GM10248 (cell line): ENCODE results near the gene CATSPER4.

Source experiments
- CTCF ChIA-PET: fragments of 300-600 bp; sonication (Branson Sonifier 250); formaldehyde crosslinking; extraction: SDS; loops from one replicate; lab custom pipeline; 2021; ENCODE audit warnings: antibody characterized with exemption; lab: Yijun Ruan, JAX
- POLR2A ChIA-PET: fragments of 350-650 bp; sonication (Branson Sonifier 250); formaldehyde crosslinking; extraction: SDS; loops from one replicate; lab custom pipeline; 2020; ENCODE audit warnings: antibody characterized with exemption; lab: Yijun Ruan, JAX
- DNase-seq: peaks from one replicate; pipeline ENCODE4 v3.0.0; 2012; ENCODE audit errors: extremely low spot score
- TF ChIP-seq, protein P1 (sequence below): IDR thresholded peaks from 2 replicates; pipeline ENCODE4 v1.5.1; 2012; ENCODE audit warnings: mild to moderate bottlenecking, low read depth; ENCODE audit errors: extremely low read depth, missing control alignments, control extremely low read depth

Gene CATSPER4

DNA sequence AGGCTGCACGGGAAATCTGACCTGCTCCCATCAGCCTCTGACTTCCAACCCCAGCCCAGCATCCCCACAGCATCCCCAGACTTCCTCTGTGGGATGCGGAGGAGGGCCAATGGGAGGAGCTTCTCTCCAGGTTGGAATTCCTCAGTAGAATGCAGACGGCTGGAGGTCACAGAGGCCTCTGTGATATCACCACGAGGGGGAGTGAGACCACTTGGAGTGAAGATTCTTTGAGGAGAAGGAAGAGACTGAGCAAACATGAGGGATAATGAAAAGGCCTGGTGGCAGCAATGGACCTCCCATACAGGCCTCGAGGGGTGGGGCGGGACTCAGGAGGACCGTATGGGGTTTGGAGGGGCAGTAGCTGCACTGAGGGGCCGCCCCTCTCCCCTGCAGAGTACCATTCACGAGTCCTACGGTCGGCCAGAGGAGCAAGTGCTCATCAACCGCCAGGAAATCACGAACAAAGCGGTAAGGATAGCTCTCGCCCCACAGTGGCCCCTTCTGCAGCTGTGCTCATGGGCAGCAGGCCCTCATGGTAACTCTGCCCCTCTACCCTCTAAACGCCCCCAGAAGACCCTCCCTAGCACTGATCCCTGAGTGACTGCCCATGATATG lies at the start of gene CATSPER4:
CATSPER4 (plus strand) TSS at position 230 of the 615 bp plus-strand sequence; CDS start at position 256, 26 bp downstream.
- ChIA-PET POLR2A (no interaction called here), CTCF (interaction anchor here (1.0 to 2.7 kb wide), 5 partner anchors 10 to 44 kb away, joined by 3 to 8 read pairs (median 6); partner anchors contain the start of gene CEP85)
- peak; percentile 29 for DNase-seq
- TF ChIP-seq, protein P1, sequence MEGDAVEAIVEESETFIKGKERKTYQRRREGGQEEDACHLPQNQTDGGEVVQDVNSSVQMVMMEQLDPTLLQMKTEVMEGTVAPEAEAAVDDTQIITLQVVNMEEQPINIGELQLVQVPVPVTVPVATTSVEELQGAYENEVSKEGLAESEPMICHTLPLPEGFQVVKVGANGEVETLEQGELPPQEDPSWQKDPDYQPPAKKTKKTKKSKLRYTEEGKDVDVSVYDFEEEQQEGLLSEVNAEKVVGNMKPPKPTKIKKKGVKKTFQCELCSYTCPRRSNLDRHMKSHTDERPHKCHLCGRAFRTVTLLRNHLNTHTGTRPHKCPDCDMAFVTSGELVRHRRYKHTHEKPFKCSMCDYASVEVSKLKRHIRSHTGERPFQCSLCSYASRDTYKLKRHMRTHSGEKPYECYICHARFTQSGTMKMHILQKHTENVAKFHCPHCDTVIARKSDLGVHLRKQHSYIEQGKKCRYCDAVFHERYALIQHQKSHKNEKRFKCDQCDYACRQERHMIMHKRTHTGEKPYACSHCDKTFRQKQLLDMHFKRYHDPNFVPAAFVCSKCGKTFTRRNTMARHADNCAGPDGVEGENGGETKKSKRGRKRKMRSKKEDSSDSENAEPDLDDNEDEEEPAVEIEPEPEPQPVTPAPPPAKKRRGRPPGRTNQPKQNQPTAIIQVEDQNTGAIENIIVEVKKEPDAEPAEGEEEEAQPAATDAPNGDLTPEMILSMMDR = peak; percentile 18

DNA sequence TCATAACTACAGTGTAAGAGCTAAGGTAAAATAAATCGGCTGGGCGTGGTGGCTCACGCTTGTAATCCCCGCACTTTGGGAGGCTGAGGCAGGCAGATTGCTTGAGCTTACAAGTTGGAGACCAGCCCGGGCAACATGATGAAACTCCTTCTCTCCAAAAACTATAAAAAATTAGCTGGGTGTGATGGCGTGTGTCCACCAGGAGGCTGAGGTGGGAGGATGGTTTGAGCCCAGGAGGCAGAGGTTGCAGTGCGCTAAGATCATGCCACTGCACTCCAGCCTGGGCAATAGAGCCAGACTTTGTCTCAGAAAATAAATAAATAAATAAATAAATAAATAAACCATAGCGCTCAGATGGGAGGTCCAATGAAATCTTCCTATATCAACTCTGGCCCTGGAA lies 48.2 kb upstream of the CATSPER4 start:
- ChIA-PET POLR2A (no interaction called here), CTCF (interaction anchor here (0.7 to 8.5 kb wide), 6 partner anchors 13 to 107 kb away, joined by 3 to 151 read pairs (median 49); partner anchors contain the start of genes PDIK1L and ZNF593)
- TF ChIP-seq, protein P1 = no peak
- DNase-seq = no peak

DNA sequence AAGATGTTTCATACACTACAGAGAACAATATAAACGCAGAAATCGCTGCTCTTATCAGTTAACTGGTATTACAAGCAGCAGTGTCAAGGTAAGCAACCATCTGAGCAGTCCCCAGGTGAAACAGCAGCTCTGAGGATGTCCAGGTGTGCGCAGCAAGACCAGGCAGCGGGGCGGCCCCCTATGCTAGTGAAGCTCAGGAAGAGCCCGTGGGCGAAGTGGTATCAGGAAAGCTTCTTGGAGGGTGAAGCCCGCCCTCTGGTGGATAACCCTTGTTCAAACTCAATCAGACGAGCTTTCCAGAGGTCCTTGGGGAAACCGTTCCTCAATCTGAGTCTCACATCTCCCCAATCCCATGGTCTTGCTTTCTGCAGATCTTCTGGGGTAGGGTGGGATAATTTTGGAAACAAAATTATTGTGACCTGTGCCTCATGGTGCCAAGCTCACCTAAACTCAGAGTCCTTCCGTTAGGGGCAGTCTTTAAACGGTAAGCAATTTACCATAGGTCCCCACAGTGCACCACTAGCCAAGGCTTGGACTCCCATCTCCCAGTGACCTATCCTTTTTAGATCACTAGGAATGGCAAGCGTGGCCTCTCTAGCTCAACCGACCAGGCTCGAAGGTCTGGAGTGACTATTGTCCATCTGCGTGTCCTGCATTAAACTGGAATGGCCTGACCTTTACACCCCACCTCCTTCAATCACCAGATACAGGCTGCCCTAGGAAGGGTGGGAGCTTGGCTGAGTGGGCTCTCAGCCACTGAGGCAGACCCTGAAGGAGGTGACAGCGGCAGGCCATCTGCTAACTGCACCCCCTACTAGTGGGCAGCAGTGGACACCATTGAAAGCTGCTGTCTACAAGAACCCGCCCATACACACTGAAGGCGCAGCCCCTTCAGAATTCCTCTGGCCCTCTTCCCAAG lies 45.1 kb upstream of the CATSPER4 start:
- POLR2A ChIA-PET = interaction anchor here (0.5 kb wide), 1 partner anchor 37 kb away, joined by 4 read pairs; no protein-coding TSS in a partner anchor
- TF ChIP-seq, protein P1 = peak; percentile 74
- DNase-seq = peak; percentile 81
- CTCF ChIA-PET = interaction anchor here (0.7 to 8.5 kb wide), 46 partner anchors 11 to 287 kb away, joined by 3 to 151 read pairs (median 4); partner anchors contain the start of genes C1orf232, CEP85, CNKSR1 and DHDDS

DNA sequence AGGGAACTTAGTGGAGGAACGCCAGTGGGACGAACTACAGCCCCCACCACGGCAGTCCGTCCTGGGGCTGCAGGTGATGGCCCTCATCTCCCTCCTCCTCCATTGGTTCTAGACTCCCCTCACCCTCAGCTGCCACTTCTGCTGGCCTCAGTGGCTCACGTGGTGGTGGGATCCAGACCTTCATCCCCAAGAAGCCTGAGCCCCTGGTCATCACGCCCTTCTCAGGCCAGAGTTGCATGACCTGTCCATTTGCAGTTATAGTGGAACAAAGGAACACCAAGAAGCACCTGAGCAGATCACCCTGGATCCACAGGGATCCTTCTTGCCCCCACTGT lies 44.5 kb upstream of the CATSPER4 start:
- ChIA-PET CTCF (interaction anchor here (1.1 to 8.5 kb wide), 17 partner anchors 10 to 271 kb away, joined by 3 to 151 read pairs (median 8); partner anchors contain the start of genes C1orf232, PDIK1L and ZNF593), POLR2A (no interaction called here)
- DNase-seq = no peak
- TF ChIP-seq, protein P1 = no peak

DNA sequence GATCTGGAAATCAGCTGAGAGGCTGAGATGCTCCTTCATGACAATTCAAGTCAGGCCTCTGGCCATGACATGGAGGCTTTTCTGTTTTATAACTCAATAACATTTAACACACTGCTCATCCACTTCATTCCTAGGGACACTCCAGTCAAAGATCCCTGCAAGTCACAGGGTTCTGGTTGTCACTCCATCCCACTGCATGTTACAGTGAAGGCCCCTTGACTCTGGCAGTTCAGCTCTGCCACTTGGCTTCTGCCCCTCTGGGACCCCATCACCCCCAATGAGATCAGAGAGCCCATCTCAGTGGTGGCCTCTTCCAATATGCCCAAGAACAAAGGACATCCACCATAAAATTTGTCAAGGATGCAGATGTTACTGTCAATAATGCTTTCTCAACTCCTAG lies 41.5 kb upstream of the CATSPER4 start:
- DNase-seq = no peak
- ChIA-PET CTCF (interaction anchor here (8.2 kb wide), 1 partner anchor 38 kb away, joined by 115 read pairs; the partner anchor contains the start of gene PDIK1L), POLR2A (no interaction called here)
- TF ChIP-seq, protein P1 = no peak

DNA sequence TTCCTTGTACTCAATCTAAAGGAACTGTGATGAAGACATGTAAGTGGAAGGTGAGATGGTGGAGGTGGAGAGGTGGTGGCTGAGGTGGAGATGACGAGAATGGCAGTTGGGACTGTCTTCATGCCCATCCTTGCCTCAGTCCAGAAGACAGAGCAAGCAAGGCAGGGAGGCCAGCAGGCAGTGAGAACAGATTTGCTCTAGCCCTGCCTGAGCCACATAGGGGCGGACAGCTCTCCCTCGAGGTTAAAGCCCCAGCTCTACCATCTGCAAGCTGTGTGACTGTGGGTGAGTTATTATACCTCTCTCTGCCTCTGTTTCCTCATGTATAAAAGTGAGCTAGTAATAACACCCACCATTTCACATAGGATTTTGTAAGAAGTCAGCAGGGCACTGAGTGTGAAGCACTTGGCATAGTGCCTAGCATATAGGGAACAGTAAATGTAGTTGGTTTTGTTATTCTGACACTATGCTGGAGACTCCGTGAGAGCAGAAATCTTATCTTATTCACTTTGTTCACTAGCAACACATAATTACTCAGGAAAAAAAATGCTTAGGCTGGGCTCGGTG lies 36.4 kb upstream of the CATSPER4 start:
- TF ChIP-seq, protein P1 = no peak
- no peak for DNase-seq
- CTCF ChIA-PET = interaction anchor here (1.1 to 5.0 kb wide), 3 partner anchors 8 to 49 kb away, joined by 3 to 37 read pairs (median 3); no protein-coding TSS in a partner anchor
- POLR2A ChIA-PET = no interaction called here
